ENCODE measurements around the gene GINS2.

Gene GINS2

GRCh38 chr16:85650844-85651628, 37.7 kb downstream of the GINS2 start:
- H3K4me3 Mint-ChIP-seq, result no peak overlapping the region
- H3K4me1 Mint-ChIP-seq (ENCODE audit: low read depth), result peaks cover 7% of the 10 kb centered on the region
- no peaks in the 10 kb centered on the region for H3K36me3 Mint-ChIP-seq
- no peak overlapping the region for H3K27ac Mint-ChIP-seq
- H3K27me3 Mint-ChIP-seq, result no peaks in the 10 kb centered on the region
- no peaks in the 10 kb centered on the region for H3K9me3 Mint-ChIP-seq (ENCODE audit: low read depth)

GRCh38 chr16:85650135-85650843, 38.5 kb downstream of the GINS2 start:
- Mint-ChIP-seq H3K4me3 (no peak overlapping the region), H3K27me3 (no peaks in the 10 kb centered on the region), H3K36me3 (no peaks in the 10 kb centered on the region), H3K27ac (no peak overlapping the region), H3K9me3 (ENCODE audit: low read depth) (no peaks in the 10 kb centered on the region), H3K4me1 (ENCODE audit: low read depth) (peaks cover 7% of the 10 kb centered on the region)

GRCh38 chr16:85649411-85650134, 39.2 kb downstream of the GINS2 start:
- Mint-ChIP-seq H3K36me3 (no peaks in the 10 kb centered on the region), H3K27ac (no peak overlapping the region), H3K9me3 (ENCODE audit: low read depth) (no peaks in the 10 kb centered on the region), H3K4me1 (ENCODE audit: low read depth) (peaks cover 9% of the 10 kb centered on the region), H3K4me3 (no peak overlapping the region), H3K27me3 (no peaks in the 10 kb centered on the region)

GRCh38 chr16:85648805-85649204, 39.9 kb downstream of the GINS2 start:
- no peaks in the 10 kb centered on the region for H3K27me3 Mint-ChIP-seq
- H3K4me3 Mint-ChIP-seq, result no peak overlapping the region
- no peaks in the 10 kb centered on the region for H3K9me3 Mint-ChIP-seq (ENCODE audit: low read depth)
- peak overlapping the region; percentile 34 for H3K27ac Mint-ChIP-seq
- H3K36me3 Mint-ChIP-seq, result no peaks in the 10 kb centered on the region
- H3K4me1 Mint-ChIP-seq (ENCODE audit: low read depth), result peaks cover 12% of the 10 kb centered on the region

- Mint-ChIP-seq H3K27me3 (no peaks in the 10 kb centered on the region), H3K4me1 (ENCODE audit: low read depth) (peaks cover 13% of the 10 kb centered on the region), H3K9me3 (ENCODE audit: low read depth) (no peaks in the 10 kb centered on the region), H3K27ac (no peak overlapping the region), H3K36me3 (no peaks in the 10 kb centered on the region), H3K4me3 (no peak overlapping the region)
Measured at GRCh38 chr16:85648070-85648714, 40.6 kb downstream of the GINS2 start.

GRCh38 chr16:85646976-85647375, 41.8 kb downstream of the GINS2 start:
- no peak overlapping the region for H3K27ac Mint-ChIP-seq
- H3K36me3 Mint-ChIP-seq, result no peaks in the 10 kb centered on the region
- no peaks in the 10 kb centered on the region for H3K9me3 Mint-ChIP-seq (ENCODE audit: low read depth)
- no peak overlapping the region for H3K4me3 Mint-ChIP-seq
- peaks cover 13% of the 10 kb centered on the region for H3K4me1 Mint-ChIP-seq (ENCODE audit: low read depth)
- H3K27me3 Mint-ChIP-seq, result no peaks in the 10 kb centered on the region

- no peak overlapping the region for H3K4me3 Mint-ChIP-seq
- H3K27ac Mint-ChIP-seq, result no peak overlapping the region
- H3K27me3 Mint-ChIP-seq, result no peaks in the 10 kb centered on the region
- H3K9me3 Mint-ChIP-seq (ENCODE audit: low read depth), result no peaks in the 10 kb centered on the region
- peaks cover 13% of the 10 kb centered on the region for H3K4me1 Mint-ChIP-seq (ENCODE audit: low read depth)
- no peaks in the 10 kb centered on the region for H3K36me3 Mint-ChIP-seq
Measured at GRCh38 chr16:85646358-85646907, 42.3 kb downstream of the GINS2 start.

GRCh38 chr16:85645021-85645589, 43.6 kb downstream of the GINS2 start:
- Mint-ChIP-seq H3K4me3 (no peak overlapping the region), H3K36me3 (no peaks in the 10 kb centered on the region), H3K27me3 (no peaks in the 10 kb centered on the region), H3K9me3 (ENCODE audit: low read depth) (no peaks in the 10 kb centered on the region), H3K4me1 (ENCODE audit: low read depth) (peaks cover 13% of the 10 kb centered on the region), H3K27ac (no peak overlapping the region)

GRCh38 chr16:85644093-85644712, 44.6 kb downstream of the GINS2 start:
- H3K27ac Mint-ChIP-seq, result peak overlapping the region; percentile 76
- H3K4me1 Mint-ChIP-seq (ENCODE audit: low read depth), result peaks cover 13% of the 10 kb centered on the region
- H3K36me3 Mint-ChIP-seq, result no peaks in the 10 kb centered on the region
- H3K9me3 Mint-ChIP-seq (ENCODE audit: low read depth), result no peaks in the 10 kb centered on the region
- no peaks in the 10 kb centered on the region for H3K27me3 Mint-ChIP-seq
- H3K4me3 Mint-ChIP-seq, result no peak overlapping the region

- peaks cover 8% of the 10 kb centered on the region for H3K4me1 Mint-ChIP-seq (ENCODE audit: low read depth)
- no peak overlapping the region for H3K27ac Mint-ChIP-seq
Measured at GRCh38 chr16:85643631-85644030, 45.1 kb downstream of the GINS2 start.

GRCh38 chr16:85642762-85643358, 45.9 kb downstream of the GINS2 start:
- no peaks in the 10 kb centered on the region for H3K9me3 Mint-ChIP-seq (ENCODE audit: low read depth)
- no peaks in the 10 kb centered on the region for H3K36me3 Mint-ChIP-seq
- no peak overlapping the region for H3K4me3 Mint-ChIP-seq
- H3K27ac Mint-ChIP-seq, result no peak overlapping the region
- H3K27me3 Mint-ChIP-seq, result no peaks in the 10 kb centered on the region
- peaks cover 8% of the 10 kb centered on the region for H3K4me1 Mint-ChIP-seq (ENCODE audit: low read depth)

More at GRCh38 chr16:85643631-85644030, 45.1 kb downstream of the GINS2 start:
- H3K4me3 Mint-ChIP-seq, result no peak overlapping the region
- H3K9me3 Mint-ChIP-seq (ENCODE audit: low read depth), result no peaks in the 10 kb centered on the region
- H3K36me3 Mint-ChIP-seq, result no peaks in the 10 kb centered on the region
- H3K27me3 Mint-ChIP-seq, result no peaks in the 10 kb centered on the region

GRCh38 chr16:85641776-85642176, 47.0 kb downstream of the GINS2 start:
- Mint-ChIP-seq H3K4me1 (ENCODE audit: low read depth) (peaks cover 8% of the 10 kb centered on the region), H3K27me3 (no peaks in the 10 kb centered on the region), H3K9me3 (ENCODE audit: low read depth) (no peaks in the 10 kb centered on the region), H3K36me3 (no peaks in the 10 kb centered on the region), H3K4me3 (no peak overlapping the region), H3K27ac (no peak overlapping the region)

GRCh38 chr16:85641305-85641704, 47.4 kb downstream of the GINS2 start:
- H3K27ac Mint-ChIP-seq, result no peak overlapping the region
- no peaks in the 10 kb centered on the region for H3K9me3 Mint-ChIP-seq (ENCODE audit: low read depth)
- peaks cover 8% of the 10 kb centered on the region for H3K4me1 Mint-ChIP-seq (ENCODE audit: low read depth)
- no peaks in the 10 kb centered on the region for H3K36me3 Mint-ChIP-seq
- H3K4me3 Mint-ChIP-seq, result no peak overlapping the region
- no peaks in the 10 kb centered on the region for H3K27me3 Mint-ChIP-seq

- H3K27ac Mint-ChIP-seq, result no peak overlapping the region
- no peaks in the 10 kb centered on the region for H3K36me3 Mint-ChIP-seq
- no peaks in the 10 kb centered on the region for H3K27me3 Mint-ChIP-seq
Measured at GRCh38 chr16:85640585-85640984, 48.2 kb downstream of the GINS2 start.

More at GRCh38 chr16:85640585-85640984, 48.2 kb downstream of the GINS2 start:
- no peaks in the 10 kb centered on the region for H3K9me3 Mint-ChIP-seq (ENCODE audit: low read depth)
- no peak overlapping the region for H3K4me3 Mint-ChIP-seq
- peaks cover 8% of the 10 kb centered on the region for H3K4me1 Mint-ChIP-seq (ENCODE audit: low read depth)

All from activated naive CD8-positive, alpha-beta T cell (primary cell).